Kidney (tissue), 14 donors: ENCODE measurements around the gene NFIA. TPM values are rescaled to one million over a fixed set of nuclear protein-coding genes. Genes with fewer than 3 reads are reported as not detected.

Experiments used
- DNase-seq, 5 donors: peaks; one replicate each; pipeline ENCODE4 v3.0.0-alpha.2; 2013 to 2020
- FAIRE-seq: peaks from 2 replicates; lab custom pipeline; 2012; peaks lifted over from hg19 to GRCh38; lab: Jason Lieb, UNC
- H3K27ac ChIP-seq, 2 donors: one replicate each; pipeline ENCODE4 v1.7.0; 2013; ENCODE audit warnings: low read depth in 2 of 2, low read length in 2 of 2, inconsistent platforms in 1 of 2
- H3K27me3 ChIP-seq: one replicate; pipeline ENCODE4 v1.7.1; 2013; ENCODE audit warnings: low read length, inconsistent platforms; ENCODE audit not compliant: control insufficient read depth, insufficient read depth
- H3K36me3 ChIP-seq, 3 donors: one replicate each; pipeline versions ENCODE4 v1.7.0 to v1.7.1; 2013; ENCODE audit warnings: low read length in 3 of 3, control low read depth in 1 of 3, inconsistent platforms in 1 of 3; ENCODE audit not compliant: insufficient read depth in 3 of 3, control insufficient read depth in 2 of 3
- H3K4me1 ChIP-seq, 3 donors: one replicate each; pipeline versions ENCODE4 v1.7.0 to v1.7.1; 2013; ENCODE audit warnings: low read length in 3 of 3, inconsistent platforms in 1 of 3, low read depth in 1 of 3; ENCODE audit not compliant: control insufficient read depth in 2 of 3, insufficient read depth in 2 of 3
- H3K4me3 ChIP-seq, 3 donors: one replicate each; pipeline versions ENCODE4 v1.7.0 to v1.8.1; 2013; ENCODE audit warnings: low read length in 3 of 3, control low read depth in 1 of 3, inconsistent platforms in 1 of 3
- H3K9ac ChIP-seq, 3 donors: one replicate each; pipeline versions ENCODE4 v1.7.0 to v1.7.1; 2013; ENCODE audit warnings: low read length in 3 of 3, control low read depth in 1 of 3, inconsistent platforms in 1 of 3
- H3K9me3 ChIP-seq, 3 donors: one replicate each; pipeline versions ENCODE4 v1.7.0 to v1.7.1; 2013; ENCODE audit warnings: low read length in 3 of 3, control low read depth in 1 of 3, inconsistent platforms in 1 of 3; ENCODE audit not compliant: control insufficient read depth in 2 of 3, insufficient read depth in 1 of 3
- intact Hi-C: fragments of 100-400 bp; cut with DNase I; formaldehyde crosslinking; loops from one replicate; pipeline ENCODE4 v1.11.1; 2022
- polyA plus RNA-seq: library from polyadenylated mRNA; stranded (reverse); fragments of 350-450 nt; fragmentation: Illumina TruSeq; extraction: RNeasy Lipid Tissue Mini Kit (QIAGEN cat#74804); gene quantifications from one replicate; pipeline ENCODE4 v1.2.3, GENCODE V29; 2014; ENCODE audit warnings: low read depth, low replicate concordance; ENCODE audit not compliant: insufficient read depth
- total RNA-seq: library from RNA; stranded (reverse); fragmentation: NEBNext Ultra II Directional; extraction: Animal tissue kit (Norgen Biotek cat#: 25700); gene quantifications from one replicate; pipeline ENCODE4 v1.2.1, GENCODE V29; 2021
- TF ChIP-seq, protein P1 (sequence below): IDR thresholded peaks from 3 replicates; pipeline ENCODE4 v1.5.1; 2012; ENCODE audit warnings: mild to moderate bottlenecking, moderate library complexity, borderline replicate concordance; ENCODE audit not compliant: insufficient read depth; ENCODE audit errors: extremely low read depth
- donor health status: control.
- donor health status: control.
- donor health status: control.
- donor health status: control.
- donor health status: control.
- donor health status: DM: yes; HTN: yes; CAD: no.
- donor health status: Normal renal cell carcinoma (clear cell type).

Gene NFIA
- total and polyA plus RNA-seq, 2 donors from 2014 or later = 4.8 to 87.5 TPM

DNA sequence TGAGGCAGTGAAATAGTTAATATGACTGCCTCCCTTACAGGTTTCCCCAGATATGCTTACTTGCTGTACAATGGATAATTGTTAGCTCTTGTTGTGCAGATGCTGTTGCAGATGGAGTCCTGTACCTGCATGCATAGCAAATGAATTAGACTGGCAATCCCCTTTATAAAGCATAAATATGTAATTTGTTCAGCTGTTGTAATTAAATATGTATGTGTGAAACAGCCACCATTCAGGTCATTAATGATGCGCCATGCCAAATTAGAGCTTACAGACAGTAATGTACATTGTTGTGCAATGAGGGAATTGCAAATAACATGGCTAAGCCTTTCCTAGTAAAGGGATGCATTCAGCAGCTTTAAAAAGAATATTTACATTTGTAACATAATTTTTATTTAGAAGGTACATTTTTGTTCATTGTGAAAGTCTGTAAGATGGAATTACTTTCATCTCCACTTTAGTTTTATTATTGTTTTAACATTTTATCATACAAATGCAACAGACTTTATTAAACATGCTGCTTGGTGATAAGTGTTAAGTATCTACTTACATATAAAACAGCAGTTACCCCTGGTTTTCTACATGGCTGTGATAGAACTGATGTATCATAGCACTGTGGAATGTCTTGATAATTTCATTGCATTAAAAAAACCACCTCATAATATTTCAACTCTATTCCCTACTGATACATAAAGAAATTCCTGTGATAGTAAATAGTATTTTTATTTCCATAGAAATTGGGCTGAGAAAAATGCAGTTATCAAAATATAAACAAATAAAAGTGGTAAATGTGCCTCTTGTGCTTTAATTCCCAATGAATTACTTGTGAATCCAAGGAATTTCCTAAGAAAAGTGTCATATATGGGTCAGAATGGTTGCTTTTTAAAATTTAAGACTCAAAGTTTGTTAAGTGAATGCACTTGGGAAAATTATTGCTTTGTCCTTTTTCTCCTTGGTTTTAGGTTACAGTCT lies 99.0 kb downstream of the NFIA start:
- H3K9me3 ChIP-seq = no peaks in the 10 kb centered on the region
- peaks cover 0 to 29% (median 11%) of the 10 kb centered on the region in 3 donors for H3K4me1 ChIP-seq
- H3K27ac ChIP-seq = no peak overlapping the region
- H3K9ac ChIP-seq = no peak overlapping the region
- H3K36me3 ChIP-seq = no peaks in the 10 kb centered on the region
- intact Hi-C loops = no loop called here
- H3K27me3 ChIP-seq = no peaks in the 10 kb centered on the region
- H3K4me3 ChIP-seq = no peak overlapping the region
- FAIRE-seq = no peak
- TF ChIP-seq, protein P1, sequence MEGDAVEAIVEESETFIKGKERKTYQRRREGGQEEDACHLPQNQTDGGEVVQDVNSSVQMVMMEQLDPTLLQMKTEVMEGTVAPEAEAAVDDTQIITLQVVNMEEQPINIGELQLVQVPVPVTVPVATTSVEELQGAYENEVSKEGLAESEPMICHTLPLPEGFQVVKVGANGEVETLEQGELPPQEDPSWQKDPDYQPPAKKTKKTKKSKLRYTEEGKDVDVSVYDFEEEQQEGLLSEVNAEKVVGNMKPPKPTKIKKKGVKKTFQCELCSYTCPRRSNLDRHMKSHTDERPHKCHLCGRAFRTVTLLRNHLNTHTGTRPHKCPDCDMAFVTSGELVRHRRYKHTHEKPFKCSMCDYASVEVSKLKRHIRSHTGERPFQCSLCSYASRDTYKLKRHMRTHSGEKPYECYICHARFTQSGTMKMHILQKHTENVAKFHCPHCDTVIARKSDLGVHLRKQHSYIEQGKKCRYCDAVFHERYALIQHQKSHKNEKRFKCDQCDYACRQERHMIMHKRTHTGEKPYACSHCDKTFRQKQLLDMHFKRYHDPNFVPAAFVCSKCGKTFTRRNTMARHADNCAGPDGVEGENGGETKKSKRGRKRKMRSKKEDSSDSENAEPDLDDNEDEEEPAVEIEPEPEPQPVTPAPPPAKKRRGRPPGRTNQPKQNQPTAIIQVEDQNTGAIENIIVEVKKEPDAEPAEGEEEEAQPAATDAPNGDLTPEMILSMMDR = no peak
- peak in 1 of 5 donors; percentile 58 for DNase-seq

DNA sequence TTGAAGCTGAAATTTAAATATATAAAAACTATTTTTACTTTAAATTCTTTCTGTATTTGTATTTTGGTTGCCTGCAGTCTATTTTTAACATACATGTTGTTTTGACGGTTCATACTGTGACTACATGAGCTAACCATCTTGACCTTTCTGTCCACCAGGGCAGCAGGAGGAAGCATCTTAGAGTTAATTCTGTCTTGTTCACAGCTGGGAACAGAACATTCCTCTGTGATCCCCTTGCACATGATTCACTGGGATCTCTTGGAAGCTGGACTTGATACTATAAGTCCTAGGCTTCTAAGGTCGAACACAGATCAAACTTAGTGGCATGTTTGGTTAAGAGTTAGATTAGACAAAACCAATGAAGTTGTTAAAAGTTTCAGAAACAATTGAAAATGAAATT lies 99.7 kb downstream of the NFIA start:
- TF ChIP-seq, protein P1 = no peak
- H3K27ac ChIP-seq = no peak overlapping the region
- no peaks in the 10 kb centered on the region for H3K36me3 ChIP-seq
- FAIRE-seq (peak; percentile 68), DNase-seq (peak in 1 of 5 donors; percentile 60)
- H3K4me3 ChIP-seq = no peak overlapping the region
- no peaks in the 10 kb centered on the region for H3K9me3 ChIP-seq
- no peak overlapping the region for H3K9ac ChIP-seq
- intact Hi-C loops = no loop called here
- H3K4me1 ChIP-seq = peaks cover 0 to 29% (median 11%) of the 10 kb centered on the region in 3 donors
- no peaks in the 10 kb centered on the region for H3K27me3 ChIP-seq

DNA sequence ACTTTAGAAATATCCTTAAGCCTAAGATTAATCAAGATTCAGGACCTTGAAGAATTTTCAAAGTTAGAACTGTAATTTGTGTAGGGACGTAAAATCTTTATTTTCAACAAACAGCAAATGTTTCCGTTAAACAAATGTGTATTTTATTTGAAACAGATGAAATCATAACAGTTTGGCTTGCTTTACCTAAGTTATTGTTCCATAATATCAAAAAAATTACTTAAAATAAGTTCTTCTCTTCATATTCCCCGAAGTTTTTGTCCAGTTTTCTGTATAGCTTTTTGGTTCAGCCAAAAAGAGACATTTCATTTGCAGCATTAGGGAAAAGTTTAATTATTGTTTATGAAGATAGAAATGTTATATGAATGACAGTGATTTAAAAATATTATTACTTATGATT lies 100.1 kb downstream of the NFIA start:
- FAIRE-seq = no peak
- H3K27me3 ChIP-seq = no peaks in the 10 kb centered on the region
- DNase-seq = no peak
- H3K27ac ChIP-seq = no peak overlapping the region
- no peaks in the 10 kb centered on the region for H3K9me3 ChIP-seq
- H3K9ac ChIP-seq = no peak overlapping the region
- H3K36me3 ChIP-seq = no peaks in the 10 kb centered on the region
- no peak overlapping the region for H3K4me3 ChIP-seq
- TF ChIP-seq, protein P1 = no peak
- intact Hi-C loops = no loop called here
- peaks cover 0 to 29% (median 11%) of the 10 kb centered on the region in 3 donors for H3K4me1 ChIP-seq
